SIG-M5 treated with dmso at 0.1 percent for 504 hours (cell line): Measurements from ENCODE around the gene SLC35F6.

Experiments used
- DNase-seq: peaks from one replicate; lab custom pipeline; 2025; ENCODE audit not compliant: unreplicated experiment; lab: John Stamatoyannopoulos, UW

The SLC35F6 gene

GRCh38 chr2:26764078-26764887 lies at the start of gene SLC35F6:
TSS of gene SLC35F6 (plus strand) at chr2:26764284. CDS start at chr2:26764350, 66 bp downstream.
- DNase-seq, result peak; percentile 50

GRCh38 chr2:26715528-26716270 lies 48.4 kb upstream of the SLC35F6 start:
- DNase-seq, result no peak

DNA sequence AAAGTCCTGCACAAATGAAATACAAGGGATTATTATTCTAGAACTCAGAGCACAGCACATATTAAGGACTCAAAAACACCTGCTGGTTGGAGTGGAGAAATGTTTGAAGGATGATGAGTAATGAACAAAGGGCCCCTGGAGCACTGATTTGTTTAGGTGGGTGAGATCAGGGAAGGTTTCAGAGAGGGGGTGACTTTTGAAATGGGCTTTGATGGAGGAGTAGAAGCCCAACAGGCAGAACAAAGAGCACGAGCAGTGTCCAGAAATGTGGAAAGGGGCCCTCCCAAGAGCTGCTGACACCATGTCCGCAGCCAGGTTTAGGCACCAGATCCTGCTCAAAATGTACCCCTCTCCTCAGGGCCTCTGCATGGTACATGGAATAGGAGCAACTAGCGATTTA lies 47.7 kb upstream of the SLC35F6 start:
- DNase-seq, result no peak

DNA sequence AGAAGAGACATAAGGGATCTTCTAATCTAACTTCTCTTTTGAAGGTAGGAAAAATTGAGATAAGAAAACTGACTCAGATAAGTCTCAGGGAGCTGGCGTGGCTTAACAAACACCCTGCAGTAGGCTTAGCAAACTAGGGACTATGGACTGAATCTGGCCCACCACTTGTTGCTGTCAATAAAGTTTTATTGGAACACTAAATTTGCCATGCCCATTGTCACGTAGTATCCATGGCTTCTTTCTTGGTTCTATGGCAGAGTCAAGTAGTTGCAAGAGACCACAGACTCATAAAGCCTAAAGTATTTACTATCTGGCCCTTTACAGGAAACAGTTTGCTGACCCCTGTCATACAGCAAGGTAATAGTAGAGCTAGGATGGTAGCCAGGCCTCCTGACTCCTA lies 47.3 kb upstream of the SLC35F6 start:
- DNase-seq, result no peak

DNA sequence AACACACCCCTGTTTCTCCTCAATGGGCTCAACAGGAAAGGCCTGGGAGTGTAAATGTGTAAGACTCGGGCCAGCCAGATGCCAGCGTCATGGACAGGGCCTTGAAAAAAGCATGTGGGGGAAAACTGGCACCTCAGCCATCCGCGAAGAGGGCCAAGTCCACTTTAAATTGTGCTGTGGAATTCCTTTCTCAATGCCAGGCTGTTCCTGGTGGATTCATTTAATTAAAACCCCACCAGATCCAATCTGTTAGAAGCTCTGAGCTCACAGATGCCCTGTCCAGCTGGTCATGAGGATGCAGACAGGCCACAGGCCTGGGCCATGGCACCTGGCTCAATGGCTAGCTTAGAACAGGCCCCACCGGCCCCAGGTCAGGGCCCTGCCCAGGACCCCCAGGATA lies 46.7 kb upstream of the SLC35F6 start:
- no peak for DNase-seq

- no peak for DNase-seq
Observed at GRCh38 chr2:26718949-26719686, 45.0 kb upstream of the SLC35F6 start.

DNA sequence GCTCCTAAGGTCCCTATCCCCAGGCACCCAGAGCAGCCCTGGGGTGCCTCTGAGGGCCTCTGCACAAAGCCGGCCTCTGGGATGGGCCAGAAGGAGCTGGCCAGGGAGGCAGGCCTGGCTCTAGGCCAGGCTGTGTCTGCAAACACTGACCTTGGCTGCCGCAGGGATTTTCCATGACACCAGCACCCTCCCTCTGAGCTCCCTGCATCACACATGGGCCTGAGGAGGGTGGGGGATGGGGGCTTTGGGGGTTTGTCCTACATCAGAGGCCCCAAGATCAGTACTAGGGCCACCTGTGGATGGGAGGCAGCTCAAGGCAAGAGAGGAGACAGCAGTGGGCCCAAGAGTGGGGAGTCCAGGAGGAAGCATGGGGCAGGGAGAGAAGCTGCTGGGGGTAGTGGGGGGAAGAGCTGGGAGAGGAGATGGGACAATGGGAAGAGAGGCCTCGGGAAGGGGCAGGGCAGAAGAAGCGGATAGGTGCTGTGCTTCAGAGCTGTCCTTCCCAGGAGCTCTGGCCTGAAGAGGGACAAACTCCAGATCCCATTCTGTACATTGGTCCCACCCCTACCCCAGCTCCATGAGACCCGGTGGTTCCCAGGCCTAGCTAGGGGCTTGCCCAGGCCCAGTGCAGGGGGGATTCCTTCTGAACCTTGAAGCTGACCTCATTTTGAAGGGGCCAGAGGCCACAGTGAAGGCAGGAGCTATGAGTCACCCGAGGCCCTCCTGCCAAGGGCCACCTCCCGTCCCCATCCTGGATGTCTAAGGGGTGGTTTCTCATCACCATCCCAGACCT lies 43.6 kb upstream of the SLC35F6 start:
- DNase-seq, result no peak

DNA sequence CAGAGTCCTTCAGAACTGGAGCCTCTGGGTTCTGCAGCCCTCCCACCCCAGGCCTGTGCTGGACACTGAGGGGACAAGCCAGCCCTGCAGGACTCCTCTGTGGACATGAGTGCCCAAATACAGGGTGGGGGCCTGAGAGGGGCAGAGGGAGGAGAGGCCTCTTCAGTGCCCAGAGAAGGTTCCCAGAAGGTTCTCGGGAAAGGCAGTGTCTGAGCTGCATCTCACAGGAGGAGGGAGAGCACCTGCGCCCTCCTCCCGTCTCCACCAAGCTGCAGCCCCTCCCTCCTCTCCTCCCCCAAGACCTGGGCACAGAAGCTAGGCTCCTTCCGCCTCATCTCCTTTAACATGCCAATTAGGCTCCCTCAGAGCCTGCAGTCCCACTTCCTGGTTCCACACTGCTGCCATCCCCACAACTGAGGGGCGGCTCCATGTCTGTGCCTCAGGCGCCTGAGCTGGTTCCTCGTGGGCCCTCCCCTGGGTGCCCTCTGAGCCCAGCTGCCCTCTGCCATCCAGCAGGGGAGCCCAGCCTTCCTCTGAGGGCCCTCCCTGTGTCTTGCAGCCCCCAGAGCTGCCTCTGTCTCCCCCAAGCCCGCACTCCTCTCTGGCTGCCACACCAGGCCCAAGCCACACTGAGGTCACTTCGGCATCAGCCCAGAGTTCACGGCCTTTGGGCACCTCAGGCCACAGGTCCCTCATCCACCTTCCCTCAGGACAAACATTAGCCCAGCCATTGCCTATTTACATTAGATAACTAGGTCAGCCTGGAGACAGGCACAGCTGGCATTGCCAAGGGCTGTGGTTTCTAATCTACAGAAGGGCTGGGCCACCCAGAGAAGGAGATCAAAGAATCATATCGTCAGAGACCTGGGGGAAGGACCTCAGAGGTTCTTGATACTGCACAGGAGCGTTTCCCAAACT lies 42.7 kb upstream of the SLC35F6 start:
- DNase-seq, result no peak

GRCh38 chr2:26722328-26722727 lies 41.8 kb upstream of the SLC35F6 start:
- no peak for DNase-seq

GRCh38 chr2:26722911-26723310 lies 41.2 kb upstream of the SLC35F6 start:
- no peak for DNase-seq

DNA sequence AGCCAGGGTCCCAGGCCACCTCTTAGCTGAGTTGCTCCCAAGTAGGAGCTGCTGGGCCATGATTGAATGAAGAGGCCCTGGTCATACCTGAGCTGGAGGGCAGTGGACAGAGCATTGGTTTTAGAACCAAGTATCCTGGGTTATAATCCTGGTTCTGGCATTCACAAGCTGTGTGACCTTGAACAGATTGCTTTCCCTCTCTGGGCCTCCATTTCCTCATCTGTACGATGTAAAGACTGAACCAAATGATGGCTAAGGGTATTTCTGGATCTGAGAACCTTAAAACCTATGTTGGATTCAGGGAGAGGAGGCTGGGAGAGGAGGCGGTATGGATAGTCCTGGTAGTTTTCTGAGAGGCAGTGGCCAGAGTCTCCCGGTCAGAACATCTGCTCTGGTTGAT lies 40.6 kb upstream of the SLC35F6 start:
- no peak for DNase-seq

DNA sequence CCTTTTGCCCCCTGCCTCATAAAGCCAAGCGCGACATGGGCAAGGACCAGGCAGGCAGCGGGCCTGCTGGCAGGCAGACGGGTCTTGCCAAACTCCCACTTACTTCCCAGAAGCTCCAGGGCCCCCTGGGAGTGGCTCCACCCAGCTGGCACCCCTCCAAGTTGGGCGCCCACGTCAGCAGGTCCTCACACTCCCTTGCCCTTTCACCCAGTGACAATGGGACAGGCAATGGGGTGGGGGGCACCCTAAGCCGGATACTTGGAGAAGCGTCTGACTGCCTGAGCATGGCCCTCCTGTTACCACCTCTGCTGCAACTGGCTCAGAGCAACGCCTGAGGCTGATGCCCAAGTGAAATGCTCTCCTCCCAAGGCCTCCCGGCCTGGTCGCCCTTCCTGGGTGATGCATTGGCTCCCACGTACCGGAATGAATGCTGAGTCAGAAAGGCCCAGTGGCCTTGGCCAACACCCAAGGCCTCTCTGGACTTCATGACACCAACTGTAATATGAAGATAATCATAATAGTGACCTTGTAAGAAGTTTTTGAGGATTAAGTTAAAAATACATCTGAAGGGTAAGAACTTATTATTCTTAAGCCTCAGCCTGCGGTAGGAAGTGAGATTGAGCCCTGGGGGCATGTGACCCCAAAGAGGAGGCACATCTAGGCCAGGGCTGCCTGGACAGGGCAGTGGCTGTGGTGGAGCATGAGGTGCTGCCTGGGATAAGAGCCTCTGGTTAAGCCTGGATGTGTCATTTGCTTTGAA lies 39.9 kb upstream of the SLC35F6 start:
- no peak for DNase-seq

- DNase-seq, result no peak
Observed at GRCh38 chr2:26724784-26725520, 39.1 kb upstream of the SLC35F6 start.

DNA sequence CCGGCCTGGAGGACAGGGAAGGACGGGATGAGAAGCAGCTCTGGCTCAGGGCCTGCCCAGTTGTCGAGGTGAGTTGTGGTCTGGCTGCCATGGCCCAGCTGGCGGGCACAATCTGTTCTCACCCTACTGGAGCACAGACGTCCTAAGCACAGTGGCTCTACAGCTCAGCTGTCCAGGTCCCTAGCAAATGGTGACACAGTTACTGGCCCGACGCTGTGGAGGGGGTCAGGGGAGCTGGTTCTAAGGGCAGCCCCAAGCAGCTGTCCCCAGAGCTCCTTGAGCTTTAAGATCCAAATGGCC lies 38.6 kb upstream of the SLC35F6 start:
- no peak for DNase-seq

DNA sequence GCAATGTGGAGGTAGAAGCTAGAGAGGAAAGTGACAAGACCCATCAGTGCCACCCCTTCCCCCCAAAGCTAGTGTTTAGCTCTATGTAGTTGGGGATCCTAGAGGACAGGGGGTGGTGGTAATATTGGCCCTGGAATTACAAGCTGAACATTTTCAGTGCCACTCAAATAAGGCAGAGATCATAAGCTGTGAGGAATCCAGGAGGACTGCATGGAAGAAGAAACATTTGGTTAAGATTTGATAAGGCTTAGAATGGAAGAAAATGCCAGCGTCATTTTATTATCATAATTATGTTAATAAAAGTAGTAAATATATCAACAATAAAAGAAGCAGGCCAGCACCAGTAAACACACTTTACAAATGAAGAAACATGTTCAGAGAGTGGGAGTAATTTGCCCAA lies 37.9 kb upstream of the SLC35F6 start:
- DNase-seq, result no peak

- no peak for DNase-seq
Observed at GRCh38 chr2:26727641-26728561, 36.2 kb upstream of the SLC35F6 start.

- no peak for DNase-seq
Observed at GRCh38 chr2:26729311-26729710, 34.8 kb upstream of the SLC35F6 start.
